ENCODE measurements around the gene NEXN.

NEXN gene

DNA sequence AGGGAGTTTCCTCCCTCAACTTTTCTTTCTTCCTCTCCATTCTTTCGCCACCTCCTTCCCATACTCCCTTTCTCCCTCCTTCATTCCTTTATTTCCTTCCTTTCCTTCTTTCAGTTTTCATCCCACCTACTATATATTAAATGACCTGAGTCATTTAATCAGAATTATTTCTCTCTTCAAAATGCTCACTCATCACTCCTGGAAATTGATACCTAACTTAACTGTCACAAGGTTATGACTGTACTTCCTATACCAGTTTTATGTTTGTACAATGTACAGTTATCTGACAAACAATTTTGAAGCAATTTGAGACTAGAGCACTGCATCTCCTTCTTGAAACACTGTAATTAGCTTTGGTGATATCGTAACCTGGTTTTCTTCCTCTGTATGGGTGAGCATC is 41.4 kb downstream of the NEXN start:
- Histone ChIP-seq H3K9ac (ENCODE audit: low read depth in 1 of 2, low read length in 2 of 2) (no peak overlapping the region), H3K36me3 (ENCODE audit: control insufficient read depth in 2 of 2, insufficient read depth in 2 of 2, low read length in 2 of 2) (no peaks in the 10 kb centered on the region)

DNA sequence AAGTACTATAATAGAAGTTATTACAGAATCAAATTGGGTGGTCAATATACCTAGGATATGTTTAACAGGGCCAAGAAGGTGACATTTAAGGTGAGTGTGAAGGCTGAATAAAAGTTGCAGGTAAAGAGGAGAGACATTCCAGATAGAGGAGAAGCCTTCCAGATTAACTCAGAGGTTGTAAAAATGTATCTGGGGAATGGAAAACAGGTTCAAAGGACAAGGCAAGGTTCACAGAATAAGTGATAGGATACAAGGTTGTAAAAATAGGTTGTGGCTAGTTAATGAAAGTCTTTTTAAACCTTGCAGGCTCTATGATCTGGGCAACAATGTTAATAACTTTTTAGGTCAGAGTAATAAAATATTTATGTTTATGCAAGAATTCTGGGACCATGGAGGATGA is 50.2 kb downstream of the NEXN start:
- H3K27me3 ChIP-seq (ENCODE audit: control insufficient read depth in 2 of 2, insufficient read depth in 2 of 2, low read length in 2 of 2) = no peaks in the 10 kb centered on the region
- no peak overlapping the region for H3K27ac ChIP-seq (ENCODE audit: low read depth in 2 of 2, low read length in 2 of 2)
- H3K4me1 ChIP-seq (ENCODE audit: control insufficient read depth in 2 of 2, insufficient read depth in 2 of 2, low read length in 2 of 2) = peaks cover 0 to 2% of the 10 kb centered on the region in 2 donors
- no peaks in the 10 kb centered on the region for H3K9me3 ChIP-seq (ENCODE audit: control insufficient read depth in 2 of 2, low read length in 2 of 2)
- no peak overlapping the region for H3K4me3 ChIP-seq (ENCODE audit: low read length in 2 of 2)
- H3K36me3 ChIP-seq (ENCODE audit: control insufficient read depth in 2 of 2, insufficient read depth in 2 of 2, low read length in 2 of 2) = peaks cover 3 to 11% of the 10 kb centered on the region in 2 donors
- H3K9ac ChIP-seq (ENCODE audit: low read depth in 1 of 2, low read length in 2 of 2) = no peak overlapping the region

More for the DNA sequence above, 41.4 kb downstream of the NEXN start:
- Histone ChIP-seq H3K4me1 (ENCODE audit: control insufficient read depth in 2 of 2, insufficient read depth in 2 of 2, low read length in 2 of 2) (no peaks in the 10 kb centered on the region), H3K4me3 (ENCODE audit: low read length in 2 of 2) (no peak overlapping the region), H3K9me3 (ENCODE audit: control insufficient read depth in 2 of 2, low read length in 2 of 2) (no peaks in the 10 kb centered on the region), H3K27ac (ENCODE audit: low read depth in 2 of 2, low read length in 2 of 2) (no peak overlapping the region), H3K27me3 (ENCODE audit: control insufficient read depth in 2 of 2, insufficient read depth in 2 of 2, low read length in 2 of 2) (no peaks in the 10 kb centered on the region)

DNA sequence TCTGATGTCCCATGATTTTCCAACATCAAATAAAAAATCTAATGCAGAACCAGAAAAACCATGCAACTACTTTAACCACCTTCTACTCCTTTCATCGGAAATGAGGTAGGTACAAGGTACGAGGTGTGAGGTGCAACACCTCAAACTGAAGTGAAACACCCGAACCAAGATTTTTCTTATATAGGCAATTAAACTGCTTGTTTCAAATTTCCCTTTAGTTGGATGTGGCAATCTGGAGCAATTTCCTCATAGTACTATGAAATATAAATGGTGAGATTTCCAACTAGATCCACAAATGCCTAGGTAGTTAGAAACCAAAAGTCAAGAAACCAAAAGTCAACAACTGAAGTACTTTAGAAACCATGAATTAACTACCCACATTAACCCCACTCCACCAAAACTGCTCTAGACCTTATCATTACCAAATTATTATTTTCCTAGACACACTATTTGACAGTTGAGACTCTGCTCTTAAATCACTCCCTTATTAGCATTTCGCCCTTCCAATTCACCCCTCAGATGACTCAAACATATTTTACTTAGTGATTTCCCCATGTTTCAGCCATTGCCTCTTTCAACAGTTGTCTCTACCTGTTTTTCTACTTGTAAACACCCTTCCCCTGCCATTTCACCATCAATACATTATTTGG is 52.6 kb downstream of the NEXN start:
- peaks cover 16 to 21% of the 10 kb centered on the region in 2 donors for H3K36me3 ChIP-seq (ENCODE audit: control insufficient read depth in 2 of 2, insufficient read depth in 2 of 2, low read length in 2 of 2)
- H3K27ac ChIP-seq (ENCODE audit: low read depth in 2 of 2, low read length in 2 of 2) = no peak overlapping the region
- H3K27me3 ChIP-seq (ENCODE audit: control insufficient read depth in 2 of 2, insufficient read depth in 2 of 2, low read length in 2 of 2) = no peaks in the 10 kb centered on the region
- no peak overlapping the region for H3K4me3 ChIP-seq (ENCODE audit: low read length in 2 of 2)
- no peak overlapping the region for H3K9ac ChIP-seq (ENCODE audit: low read depth in 1 of 2, low read length in 2 of 2)
- H3K9me3 ChIP-seq (ENCODE audit: control insufficient read depth in 2 of 2, low read length in 2 of 2) = no peaks in the 10 kb centered on the region
- H3K4me1 ChIP-seq (ENCODE audit: control insufficient read depth in 2 of 2, insufficient read depth in 2 of 2, low read length in 2 of 2) = peaks cover 0 to 2% of the 10 kb centered on the region in 2 donors

DNA sequence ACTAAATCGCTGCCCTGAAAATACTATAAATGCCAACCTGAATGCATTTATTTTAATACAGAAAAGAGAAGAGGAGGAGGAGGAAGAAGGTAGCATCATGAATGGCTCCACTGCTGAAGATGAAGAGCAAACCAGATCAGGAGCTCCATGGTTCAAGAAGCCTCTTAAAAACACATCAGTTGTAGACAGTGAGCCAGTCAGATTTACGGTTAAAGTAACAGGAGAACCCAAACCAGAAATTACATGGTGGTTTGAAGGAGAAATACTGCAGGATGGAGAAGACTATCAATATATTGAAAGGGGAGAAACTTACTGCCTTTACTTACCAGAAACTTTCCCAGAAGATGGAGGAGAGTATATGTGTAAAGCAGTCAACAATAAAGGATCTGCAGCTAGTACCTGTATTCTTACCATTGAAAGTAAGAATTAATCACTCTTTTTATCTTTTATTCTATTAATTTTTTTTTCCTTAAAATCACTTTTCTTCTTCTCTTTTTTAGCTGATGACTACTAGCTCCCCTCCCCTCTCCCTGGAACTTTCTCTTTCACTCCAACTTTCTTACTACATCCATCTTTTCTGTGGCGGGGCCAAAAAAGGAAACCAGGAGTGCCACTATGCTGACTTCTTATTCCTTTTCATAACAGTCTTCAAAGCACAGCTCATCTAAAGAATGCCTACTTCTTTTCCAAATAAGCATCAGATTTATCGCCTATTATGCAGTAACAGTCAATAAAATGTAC is 54.1 kb downstream of the NEXN start:
- peaks cover 0 to 2% of the 10 kb centered on the region in 2 donors for H3K4me1 ChIP-seq (ENCODE audit: control insufficient read depth in 2 of 2, insufficient read depth in 2 of 2, low read length in 2 of 2)
- H3K9me3 ChIP-seq (ENCODE audit: control insufficient read depth in 2 of 2, low read length in 2 of 2) = no peaks in the 10 kb centered on the region
- H3K27me3 ChIP-seq (ENCODE audit: control insufficient read depth in 2 of 2, insufficient read depth in 2 of 2, low read length in 2 of 2) = no peaks in the 10 kb centered on the region
- no peak overlapping the region for H3K27ac ChIP-seq (ENCODE audit: low read depth in 2 of 2, low read length in 2 of 2)
- peaks cover 27 to 35% of the 10 kb centered on the region in 2 donors for H3K36me3 ChIP-seq (ENCODE audit: control insufficient read depth in 2 of 2, insufficient read depth in 2 of 2, low read length in 2 of 2)
- H3K9ac ChIP-seq (ENCODE audit: low read depth in 1 of 2, low read length in 2 of 2) = no peak overlapping the region
- H3K4me3 ChIP-seq (ENCODE audit: low read length in 2 of 2) = no peak overlapping the region

DNA sequence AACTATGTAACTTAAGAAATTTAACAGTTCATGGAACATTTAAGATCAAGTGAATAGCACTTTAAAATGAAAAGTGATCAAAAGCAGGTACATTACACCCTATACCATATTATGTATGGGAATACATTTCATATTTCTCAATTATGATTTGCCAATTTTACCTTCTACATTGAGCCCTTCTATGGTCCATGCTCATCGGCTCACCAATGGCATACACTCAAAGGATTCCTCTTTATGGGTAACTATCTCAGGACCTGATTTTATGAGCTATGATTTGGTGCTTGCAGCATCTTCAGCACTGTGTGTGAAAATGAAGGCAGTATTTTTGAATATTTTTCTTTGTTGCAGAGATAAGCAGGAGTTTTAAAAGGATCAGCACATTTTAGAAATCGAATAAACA is 56.9 kb downstream of the NEXN start:
- no peak overlapping the region for H3K27ac ChIP-seq (ENCODE audit: low read depth in 2 of 2, low read length in 2 of 2)
- H3K36me3 ChIP-seq (ENCODE audit: control insufficient read depth in 2 of 2, insufficient read depth in 2 of 2, low read length in 2 of 2) = peaks cover 46 to 52% of the 10 kb centered on the region in 2 donors
- H3K4me3 ChIP-seq (ENCODE audit: low read length in 2 of 2) = no peak overlapping the region
- no peak overlapping the region for H3K9ac ChIP-seq (ENCODE audit: low read depth in 1 of 2, low read length in 2 of 2)
- H3K4me1 ChIP-seq (ENCODE audit: control insufficient read depth in 2 of 2, insufficient read depth in 2 of 2, low read length in 2 of 2) = no peaks in the 10 kb centered on the region
- H3K9me3 ChIP-seq (ENCODE audit: control insufficient read depth in 2 of 2, low read length in 2 of 2) = no peaks in the 10 kb centered on the region
- no peaks in the 10 kb centered on the region for H3K27me3 ChIP-seq (ENCODE audit: control insufficient read depth in 2 of 2, insufficient read depth in 2 of 2, low read length in 2 of 2)

DNA sequence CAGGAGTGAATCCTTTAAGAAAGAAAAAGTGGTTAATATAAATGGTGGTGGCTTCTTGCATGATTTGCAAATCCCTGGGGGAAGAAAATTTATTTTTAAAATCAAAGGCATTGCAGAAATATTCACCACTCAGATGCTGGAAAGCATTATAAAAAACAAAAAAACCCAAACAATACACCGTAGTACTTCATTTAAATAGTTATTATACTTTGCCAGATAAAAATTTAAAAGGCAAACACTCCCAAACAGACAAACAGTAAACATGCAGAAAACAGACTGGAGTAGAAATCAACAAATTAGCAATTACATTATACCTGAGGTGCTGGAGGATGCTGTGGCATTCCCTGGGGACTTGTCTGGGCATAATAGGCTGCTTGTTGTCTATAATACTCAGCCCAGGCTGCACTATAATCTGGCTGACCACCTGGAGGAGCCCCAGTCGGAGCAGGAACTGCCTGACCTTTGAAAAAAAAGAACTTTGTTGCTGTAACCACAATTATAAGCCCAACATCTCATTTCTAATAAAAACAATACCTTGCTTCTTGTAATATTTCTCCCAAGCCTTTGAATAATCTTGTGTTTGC is 60.5 kb downstream of the NEXN start:
- peaks cover 63 to 65% of the 10 kb centered on the region in 2 donors for H3K36me3 ChIP-seq (ENCODE audit: control insufficient read depth in 2 of 2, insufficient read depth in 2 of 2, low read length in 2 of 2)
- H3K27me3 ChIP-seq (ENCODE audit: control insufficient read depth in 2 of 2, insufficient read depth in 2 of 2, low read length in 2 of 2) = no peaks in the 10 kb centered on the region
- H3K27ac ChIP-seq (ENCODE audit: low read depth in 2 of 2, low read length in 2 of 2) = no peak overlapping the region
- no peak overlapping the region for H3K4me3 ChIP-seq (ENCODE audit: low read length in 2 of 2)
- H3K9ac ChIP-seq (ENCODE audit: low read depth in 1 of 2, low read length in 2 of 2) = no peak overlapping the region
- H3K4me1 ChIP-seq (ENCODE audit: control insufficient read depth in 2 of 2, insufficient read depth in 2 of 2, low read length in 2 of 2) = no peaks in the 10 kb centered on the region
- no peaks in the 10 kb centered on the region for H3K9me3 ChIP-seq (ENCODE audit: control insufficient read depth in 2 of 2, low read length in 2 of 2)

DNA sequence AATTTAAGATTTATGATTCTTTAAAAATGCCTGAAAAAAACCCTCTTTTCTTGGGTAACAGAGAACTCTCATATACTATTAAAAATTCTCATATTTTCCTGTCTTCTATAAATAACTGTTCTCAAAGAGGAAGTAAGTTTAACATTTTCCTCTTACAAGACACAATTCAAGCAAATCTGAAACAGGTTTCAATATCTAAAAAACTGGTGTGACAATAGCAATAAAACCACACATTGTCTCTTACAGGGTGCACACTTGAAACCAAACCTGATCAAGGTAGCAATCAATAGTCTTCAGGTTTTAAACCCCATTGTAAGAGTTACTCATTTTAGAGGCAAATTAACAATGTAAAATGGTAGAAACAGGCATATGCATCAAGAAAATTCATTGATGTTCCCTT is 62.4 kb downstream of the NEXN start:
- Histone ChIP-seq H3K4me3 (ENCODE audit: low read length in 2 of 2) (no peak overlapping the region), H3K4me1 (ENCODE audit: control insufficient read depth in 2 of 2, insufficient read depth in 2 of 2, low read length in 2 of 2) (no peaks in the 10 kb centered on the region), H3K9ac (ENCODE audit: low read depth in 1 of 2, low read length in 2 of 2) (no peak overlapping the region), H3K27me3 (ENCODE audit: control insufficient read depth in 2 of 2, insufficient read depth in 2 of 2, low read length in 2 of 2) (no peaks in the 10 kb centered on the region), H3K27ac (ENCODE audit: low read depth in 2 of 2, low read length in 2 of 2) (no peak overlapping the region), H3K36me3 (ENCODE audit: control insufficient read depth in 2 of 2, insufficient read depth in 2 of 2, low read length in 2 of 2) (peaks cover 68 to 73% of the 10 kb centered on the region in 2 donors), H3K9me3 (ENCODE audit: control insufficient read depth in 2 of 2, low read length in 2 of 2) (no peaks in the 10 kb centered on the region)

DNA sequence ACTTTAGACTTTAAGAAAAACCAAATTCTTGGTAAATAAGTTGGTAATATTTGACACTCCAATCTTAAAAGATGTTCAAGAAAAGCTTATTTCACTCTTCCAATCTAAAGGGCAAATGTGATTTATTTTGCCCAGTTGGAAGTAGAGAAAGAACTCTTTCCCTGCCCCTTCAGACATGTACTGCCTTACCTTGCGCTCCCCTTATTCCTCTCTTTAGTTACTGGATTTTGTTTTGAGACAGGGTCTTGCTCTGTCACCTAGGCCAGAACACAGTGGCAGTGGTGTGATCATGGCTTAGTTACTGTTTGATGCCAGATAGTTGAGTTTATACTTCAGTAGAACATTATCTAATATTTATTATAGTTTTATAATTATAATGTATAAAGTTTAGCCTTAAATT is 62.9 kb downstream of the NEXN start:
- no peak overlapping the region for H3K9ac ChIP-seq (ENCODE audit: low read depth in 1 of 2, low read length in 2 of 2)
- no peaks in the 10 kb centered on the region for H3K9me3 ChIP-seq (ENCODE audit: control insufficient read depth in 2 of 2, low read length in 2 of 2)
- no peaks in the 10 kb centered on the region for H3K27me3 ChIP-seq (ENCODE audit: control insufficient read depth in 2 of 2, insufficient read depth in 2 of 2, low read length in 2 of 2)
- H3K27ac ChIP-seq (ENCODE audit: low read depth in 2 of 2, low read length in 2 of 2) = no peak overlapping the region
- no peak overlapping the region for H3K4me3 ChIP-seq (ENCODE audit: low read length in 2 of 2)
- peaks cover 68 to 75% of the 10 kb centered on the region in 2 donors for H3K36me3 ChIP-seq (ENCODE audit: control insufficient read depth in 2 of 2, insufficient read depth in 2 of 2, low read length in 2 of 2)
- no peaks in the 10 kb centered on the region for H3K4me1 ChIP-seq (ENCODE audit: control insufficient read depth in 2 of 2, insufficient read depth in 2 of 2, low read length in 2 of 2)

DNA sequence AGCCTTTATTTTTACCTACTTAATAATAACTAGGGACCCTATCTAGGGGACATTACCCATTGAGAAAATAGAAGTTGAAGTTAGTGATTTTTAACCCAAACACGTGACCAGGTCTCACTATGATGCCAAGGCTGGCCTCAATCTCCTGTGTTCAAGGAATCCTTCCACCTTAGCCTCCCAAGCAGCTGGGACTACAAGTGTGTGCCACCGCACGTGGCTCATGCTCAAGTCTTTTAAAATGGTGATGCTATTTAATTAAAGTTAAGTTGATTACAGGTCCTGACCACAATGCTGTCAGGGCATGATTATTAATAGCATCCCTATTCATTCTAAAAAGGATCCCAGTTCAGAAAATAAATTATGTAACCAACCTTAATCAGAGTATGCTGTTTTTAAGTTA is 65.5 kb downstream of the NEXN start:
- no peaks in the 10 kb centered on the region for H3K27me3 ChIP-seq (ENCODE audit: control insufficient read depth in 2 of 2, insufficient read depth in 2 of 2, low read length in 2 of 2)
- no peak overlapping the region for H3K27ac ChIP-seq (ENCODE audit: low read depth in 2 of 2, low read length in 2 of 2)
- H3K36me3 ChIP-seq (ENCODE audit: control insufficient read depth in 2 of 2, insufficient read depth in 2 of 2, low read length in 2 of 2) = peaks cover 68 to 79% of the 10 kb centered on the region in 2 donors

DNA sequence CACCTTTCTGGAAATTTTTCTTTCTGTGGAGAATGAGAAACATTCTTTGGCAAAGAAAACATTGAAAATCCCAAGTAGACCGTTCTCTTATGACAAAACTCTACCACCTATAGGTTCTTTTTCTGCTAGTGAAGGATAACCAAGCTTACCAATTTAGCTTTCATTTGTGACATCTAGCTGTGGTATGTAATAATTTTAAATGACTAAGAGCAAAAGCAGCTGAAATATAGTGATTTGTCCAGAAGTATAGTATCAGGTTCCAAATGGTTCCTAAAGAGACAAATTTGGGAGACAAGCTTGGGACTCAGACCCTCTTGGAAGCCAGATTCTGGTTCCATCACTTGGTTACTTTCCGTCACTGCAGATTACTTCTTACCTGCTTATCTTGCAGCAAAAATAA is 66.1 kb downstream of the NEXN start:
- Histone ChIP-seq H3K27ac (ENCODE audit: low read depth in 2 of 2, low read length in 2 of 2) (no peak overlapping the region), H3K9ac (ENCODE audit: low read depth in 1 of 2, low read length in 2 of 2) (no peak overlapping the region), H3K9me3 (ENCODE audit: control insufficient read depth in 2 of 2, low read length in 2 of 2) (no peaks in the 10 kb centered on the region), H3K4me1 (ENCODE audit: control insufficient read depth in 2 of 2, insufficient read depth in 2 of 2, low read length in 2 of 2) (no peaks in the 10 kb centered on the region), H3K36me3 (ENCODE audit: control insufficient read depth in 2 of 2, insufficient read depth in 2 of 2, low read length in 2 of 2) (peaks cover 68 to 82% of the 10 kb centered on the region in 2 donors), H3K4me3 (ENCODE audit: low read length in 2 of 2) (no peak overlapping the region), H3K27me3 (ENCODE audit: control insufficient read depth in 2 of 2, insufficient read depth in 2 of 2, low read length in 2 of 2) (no peaks in the 10 kb centered on the region)

More for the DNA sequence above, 65.5 kb downstream of the NEXN start:
- H3K4me3 ChIP-seq (ENCODE audit: low read length in 2 of 2) = no peak overlapping the region
- no peak overlapping the region for H3K9ac ChIP-seq (ENCODE audit: low read depth in 1 of 2, low read length in 2 of 2)
- H3K9me3 ChIP-seq (ENCODE audit: control insufficient read depth in 2 of 2, low read length in 2 of 2) = no peaks in the 10 kb centered on the region
- no peaks in the 10 kb centered on the region for H3K4me1 ChIP-seq (ENCODE audit: control insufficient read depth in 2 of 2, insufficient read depth in 2 of 2, low read length in 2 of 2)
